Lower leg skin (tissue), 4 donors: Measurements from ENCODE around the gene TRIM15. TPM values are rescaled to one million over a fixed set of nuclear protein-coding genes. Genes with fewer than 3 reads are reported as not detected.

Experiments
- DNase-seq, 2 donors: peaks; one replicate each; pipeline ENCODE4 v3.0.0-alpha.2; 2019; ENCODE audit warnings: low spot score in 2 of 2
- H3K4me3 ChIP-seq: fragments of 200-600 bp; sonication (generic); 2 replicates; pipeline ENCODE4 v1.5.1; 2017; ENCODE audit warnings: mild to moderate bottlenecking, low read depth; ENCODE audit not compliant: poor library complexity, severe bottlenecking
- POLR2A ChIP-seq, 2 donors: fragments of 450-650 bp; IDR thresholded peaks; one replicate each; pipeline ENCODE4 v1.6.1; 2016 to 2017; ENCODE audit warnings: antibody characterized with exemption in 2 of 2, mild to moderate bottlenecking in 1 of 2, moderate library complexity in 1 of 2
- WGBS, 2 donors: methylation state at CpG; one replicate each; pipeline ENCODE4 v1.1.5; 2018; 5-methylcytosine and 5-hydroxymethylcytosine counted together
- intact Hi-C: fragments of 100-400 bp; cut with DNase I; formaldehyde crosslinking; loops from one replicate; pipeline ENCODE4 v1.15.0; 2023; ENCODE audit warnings: low total_unique reads
- total RNA-seq, 4 donors: library from RNA; depleted of rRNA; stranded (reverse); fragments of >200 nt; gene quantifications; one replicate each; pipeline ENCODE4 v1.1.0, GENCODE V29; 2016
- TF ChIP-seq, protein P1 (sequence below), 3 donors: fragments of 450-650 bp; IDR thresholded peaks; one replicate each; pipeline ENCODE4 v1.5.1; 2016; ENCODE audit warnings: antibody characterized with exemption in 3 of 3, mild to moderate bottlenecking in 3 of 3, moderate library complexity in 2 of 3

Gene TRIM15
- total RNA-seq, 4 donors from 2014 or later = 0.98 to 4.3 (median 1.1) TPM

DNA sequence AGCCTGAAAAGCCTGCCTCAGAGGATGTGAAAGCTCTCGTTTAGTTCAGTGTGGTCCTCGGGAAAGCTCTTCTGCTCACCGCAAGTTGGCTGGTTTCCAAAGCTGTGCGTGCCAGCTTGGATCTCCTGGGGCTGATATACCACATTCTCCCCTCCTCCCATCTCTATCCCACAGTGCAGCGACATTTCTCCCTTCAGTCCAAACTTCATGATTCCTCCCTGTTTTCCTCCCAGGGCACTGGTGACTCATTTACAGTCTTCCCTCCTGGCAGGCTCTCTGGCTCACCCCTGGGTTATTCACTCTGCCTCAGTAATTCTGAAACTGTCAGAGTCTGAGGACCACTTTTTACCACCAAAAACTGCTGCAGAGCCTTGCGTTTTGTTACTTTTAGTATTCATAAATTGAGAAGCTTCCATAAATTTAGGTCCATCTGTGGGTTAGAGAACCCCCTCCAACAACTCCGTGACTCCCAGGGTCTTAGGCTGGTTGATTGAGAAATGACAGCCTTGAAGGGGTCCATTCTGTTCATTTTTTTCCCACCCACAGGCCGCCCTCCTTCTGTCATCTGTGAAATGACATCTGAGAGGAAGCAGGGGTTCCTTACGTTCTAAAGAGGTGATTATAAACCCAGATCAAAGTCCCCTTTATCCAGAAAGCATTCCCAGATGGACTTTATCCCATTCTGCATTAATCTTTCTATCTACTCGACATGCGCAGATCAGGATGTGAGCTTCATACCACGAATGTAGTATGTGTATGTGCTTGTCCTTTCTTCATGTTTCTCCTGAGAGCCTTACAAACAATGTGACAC lies 8.4 kb upstream of the TRIM15 start:
- no peak for DNase-seq
- intact Hi-C loops = no loop called here
- WGBS, 2 donors = 34 to 42% methylated on average over 12 of the region's 12 CpGs
- no peak overlapping the region for H3K4me3 ChIP-seq
- TF ChIP-seq, protein P1, sequence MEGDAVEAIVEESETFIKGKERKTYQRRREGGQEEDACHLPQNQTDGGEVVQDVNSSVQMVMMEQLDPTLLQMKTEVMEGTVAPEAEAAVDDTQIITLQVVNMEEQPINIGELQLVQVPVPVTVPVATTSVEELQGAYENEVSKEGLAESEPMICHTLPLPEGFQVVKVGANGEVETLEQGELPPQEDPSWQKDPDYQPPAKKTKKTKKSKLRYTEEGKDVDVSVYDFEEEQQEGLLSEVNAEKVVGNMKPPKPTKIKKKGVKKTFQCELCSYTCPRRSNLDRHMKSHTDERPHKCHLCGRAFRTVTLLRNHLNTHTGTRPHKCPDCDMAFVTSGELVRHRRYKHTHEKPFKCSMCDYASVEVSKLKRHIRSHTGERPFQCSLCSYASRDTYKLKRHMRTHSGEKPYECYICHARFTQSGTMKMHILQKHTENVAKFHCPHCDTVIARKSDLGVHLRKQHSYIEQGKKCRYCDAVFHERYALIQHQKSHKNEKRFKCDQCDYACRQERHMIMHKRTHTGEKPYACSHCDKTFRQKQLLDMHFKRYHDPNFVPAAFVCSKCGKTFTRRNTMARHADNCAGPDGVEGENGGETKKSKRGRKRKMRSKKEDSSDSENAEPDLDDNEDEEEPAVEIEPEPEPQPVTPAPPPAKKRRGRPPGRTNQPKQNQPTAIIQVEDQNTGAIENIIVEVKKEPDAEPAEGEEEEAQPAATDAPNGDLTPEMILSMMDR (IDR thresholded peaks at IDR 0.05) = no peak
- no peak for TF ChIP-seq POLR2A (IDR thresholded peaks at IDR 0.05)

DNA sequence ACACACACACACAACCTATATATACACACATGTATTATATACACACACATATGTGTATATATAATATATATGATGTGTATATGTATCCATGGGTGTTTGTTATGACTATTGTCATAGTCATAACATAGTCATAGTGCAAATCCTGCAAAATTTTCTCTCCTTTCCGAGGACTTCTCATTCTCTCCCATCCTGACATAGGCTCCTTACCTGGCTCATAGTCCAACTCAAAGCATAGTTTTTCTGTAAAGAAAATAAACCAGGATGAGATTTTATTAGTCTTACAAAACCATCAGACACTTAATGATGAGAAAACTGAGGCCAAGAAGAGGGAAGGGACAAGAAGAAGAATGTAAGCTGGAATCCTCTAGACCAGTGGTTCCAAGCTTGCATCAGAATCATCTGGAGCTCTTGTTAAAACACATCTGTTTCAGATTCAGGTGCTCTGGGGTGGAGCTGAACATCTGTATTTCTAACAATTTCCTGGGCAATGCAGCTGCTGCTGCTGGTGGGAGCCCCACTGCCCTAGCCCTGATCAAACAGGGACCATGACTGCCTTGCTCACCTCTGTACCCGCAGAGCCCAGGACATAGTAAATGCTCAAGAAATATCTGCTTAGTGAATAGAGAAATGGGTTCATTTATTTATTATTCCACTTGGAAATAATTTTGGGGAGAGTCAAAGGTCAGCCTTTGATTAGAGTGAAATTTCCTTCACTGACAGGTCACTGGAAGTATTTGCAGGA lies 7.7 kb upstream of the TRIM15 start:
- 84 to 89% methylated on average over 2 of the region's 2 CpGs for WGBS, 2 donors
- H3K4me3 ChIP-seq = no peak overlapping the region
- TF ChIP-seq, protein P1 (IDR thresholded peaks at IDR 0.05) = no peak
- TF ChIP-seq POLR2A (IDR thresholded peaks at IDR 0.05) = no peak
- intact Hi-C loops = no loop called here
- no peak for DNase-seq

DNA sequence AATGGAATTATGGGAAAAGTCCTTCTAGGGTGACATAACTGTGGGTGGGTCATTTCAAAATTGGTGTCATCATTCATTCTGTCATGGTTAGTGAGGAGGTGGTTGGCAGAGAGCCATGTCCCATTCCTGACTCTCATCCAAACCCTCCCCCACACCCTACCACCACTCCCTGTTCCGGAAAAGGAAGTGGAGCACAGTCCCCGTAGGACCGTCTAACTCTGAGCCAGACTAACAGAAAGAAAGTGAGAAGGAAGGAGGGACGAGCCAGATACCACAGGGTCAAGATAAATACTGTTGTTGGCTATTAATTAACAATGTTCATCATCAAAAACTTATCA lies 7.1 kb upstream of the TRIM15 start:
- peak in 1 of 2 donors; percentile 43 for DNase-seq
- intact Hi-C loops = no loop called here
- H3K4me3 ChIP-seq = no peak overlapping the region
- WGBS, 2 donors = 14 to 16% methylated on average over 4 of the region's 4 CpGs
- TF ChIP-seq POLR2A (IDR thresholded peaks at IDR 0.05) = no peak
- TF ChIP-seq, protein P1 (IDR thresholded peaks at IDR 0.05) = no peak

DNA sequence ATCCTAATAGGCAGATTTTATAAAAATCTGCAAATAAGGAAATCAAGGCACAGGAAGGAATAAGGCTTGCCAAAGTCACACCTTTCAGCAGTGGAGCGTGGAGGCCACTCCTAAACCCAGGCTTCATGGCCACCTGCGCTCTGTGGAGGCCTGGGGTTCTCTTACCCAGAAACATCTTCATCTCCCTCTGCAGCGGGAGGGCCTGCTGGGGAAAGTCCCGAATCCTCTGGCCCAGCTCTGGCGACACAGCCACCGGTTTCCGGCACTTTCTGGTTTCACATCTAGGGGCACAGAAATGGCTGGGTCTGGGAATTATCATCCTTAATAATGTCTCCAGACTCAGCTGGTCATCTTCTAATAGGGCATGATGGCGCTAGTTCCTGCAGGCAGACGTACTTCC lies 6.6 kb upstream of the TRIM15 start:
- intact Hi-C loops = no loop called here
- 92 to 93% methylated on average over 9 of the region's 9 CpGs for WGBS, 2 donors
- DNase-seq = no peak

DNA sequence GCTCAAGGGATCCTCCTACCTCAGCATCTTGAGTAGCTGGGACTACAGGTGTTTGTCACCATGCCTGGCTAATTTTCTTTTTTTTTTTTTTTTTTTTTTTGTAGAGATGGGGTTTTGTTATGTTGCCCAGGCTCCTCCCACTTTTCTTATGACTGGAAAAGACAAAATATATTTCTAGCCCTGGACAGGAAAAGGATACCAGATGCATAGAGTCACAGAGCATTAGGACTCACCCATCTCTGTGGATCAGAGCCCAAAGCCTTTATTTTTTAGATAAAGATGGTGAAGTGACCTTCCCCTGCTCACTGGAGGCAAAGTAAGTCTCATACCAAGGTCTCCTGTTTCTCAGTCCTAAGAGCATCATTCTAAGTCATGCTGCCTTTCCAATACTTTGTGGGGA lies 5.8 kb upstream of the TRIM15 start:
- DNase-seq = no peak
- TF ChIP-seq POLR2A (IDR thresholded peaks at IDR 0.05) = no peak
- TF ChIP-seq, protein P1 (IDR thresholded peaks at IDR 0.05) = no peak
- no peak overlapping the region for H3K4me3 ChIP-seq
- intact Hi-C loops = no loop called here

More for the DNA sequence above, 6.6 kb upstream of the TRIM15 start:
- TF ChIP-seq, protein P1 (IDR thresholded peaks at IDR 0.05) = no peak
- no peak for TF ChIP-seq POLR2A (IDR thresholded peaks at IDR 0.05)
- H3K4me3 ChIP-seq = no peak overlapping the region
